Liver (tissue), 9 donors: ENCODE measurements around the gene HHAT. TPM values are rescaled to one million over a fixed set of nuclear protein-coding genes. Genes with fewer than 3 reads are reported as not detected.

Source experiments
- DNase-seq: peaks from one replicate; pipeline ENCODE4 v3.0.0-alpha.2; 2017; ENCODE audit warnings: low spot score
- H3K27ac ChIP-seq, 2 donors: one replicate each; pipeline ENCODE4 v1.7.0; 2013; ENCODE audit warnings: inconsistent platforms in 2 of 2, low read length in 2 of 2, control low read depth in 1 of 2, low read depth in 1 of 2, mild to moderate bottlenecking in 1 of 2
- H3K27me3 ChIP-seq, 4 donors: one replicate each; pipeline versions ENCODE4 v1.6.1 to v1.7.0; 2013; ENCODE audit warnings: low read length in 3 of 4, inconsistent platforms in 1 of 4, mild to moderate bottlenecking in 1 of 4, moderate library complexity in 1 of 4; ENCODE audit not compliant: control insufficient read depth in 4 of 4, insufficient read depth in 4 of 4
- H3K36me3 ChIP-seq, 4 donors: one replicate each; pipeline versions ENCODE4 v1.6.1 to v1.7.0; 2013; ENCODE audit warnings: low read length in 3 of 4, mild to moderate bottlenecking in 3 of 4, low read depth in 1 of 4, moderate library complexity in 1 of 4; ENCODE audit not compliant: control insufficient read depth in 4 of 4, insufficient read depth in 3 of 4
- H3K4me1 ChIP-seq, 4 donors: one replicate each; pipeline versions ENCODE4 v1.6.1 to v1.7.0; 2013; ENCODE audit warnings: low read length in 3 of 4, mild to moderate bottlenecking in 3 of 4, moderate library complexity in 1 of 4; ENCODE audit not compliant: control insufficient read depth in 4 of 4, insufficient read depth in 4 of 4
- H3K4me3 ChIP-seq, 3 donors: one replicate each; pipeline versions ENCODE4 v1.6.1 to v1.7.0; 2013; ENCODE audit warnings: low read length in 3 of 3, control low read depth in 1 of 3, low read depth in 1 of 3, mild to moderate bottlenecking in 1 of 3
- H3K9ac ChIP-seq, 2 donors: one replicate each; pipeline ENCODE4 v1.7.0; 2013; ENCODE audit warnings: low read length in 2 of 2, mild to moderate bottlenecking in 2 of 2, moderate library complexity in 2 of 2, control low read depth in 1 of 2, low read depth in 1 of 2
- H3K9me3 ChIP-seq, 4 donors: one replicate each; pipeline versions ENCODE4 v1.6.1 to v1.7.0; 2013; ENCODE audit warnings: low read length in 3 of 4; ENCODE audit not compliant: control insufficient read depth in 4 of 4
- EGR1 ChIP-seq, 2 donors: IDR thresholded peaks; 2 replicates each; pipeline ENCODE4 v1.6.1; 2016 to 2018; ENCODE audit warnings: antibody characterized with exemption in 2 of 2, low read depth in 2 of 2
- FOXA1 ChIP-seq: IDR thresholded peaks from 2 replicates; pipeline ENCODE4 v1.6.1; 2016; ENCODE audit warnings: antibody characterized with exemption
- FOXA2 ChIP-seq: IDR thresholded peaks from 2 replicates; pipeline ENCODE4 v1.6.1; 2016; ENCODE audit warnings: antibody characterized with exemption
- GABPA ChIP-seq, 2 donors: IDR thresholded peaks in 1 of 2; conservative IDR thresholded peaks in 1 of 2; 2 replicates each; pipeline ENCODE4 v1.6.1; 2016; ENCODE audit warnings: antibody characterized with exemption in 2 of 2, mild to moderate bottlenecking in 1 of 2, moderate library complexity in 1 of 2
- HNF4A ChIP-seq, 2 donors: conservative IDR thresholded peaks; 2 replicates each; pipeline ENCODE4 v1.6.1; 2016; ENCODE audit warnings: antibody characterized with exemption in 2 of 2, mild to moderate bottlenecking in 2 of 2
- HNF4G ChIP-seq: IDR thresholded peaks from 2 replicates; pipeline ENCODE4 v1.6.1; 2016; ENCODE audit warnings: antibody characterized with exemption
- JUND ChIP-seq, 2 donors: IDR thresholded peaks; 2 replicates each; pipeline ENCODE4 v1.6.1; 2016; ENCODE audit warnings: antibody characterized with exemption in 2 of 2
- NR2F2 ChIP-seq: IDR thresholded peaks from 2 replicates; pipeline ENCODE4 v1.6.1; 2016; ENCODE audit warnings: antibody characterized with exemption
- RAD21 ChIP-seq, 2 donors: IDR thresholded peaks; 2 replicates each; pipeline ENCODE4 v1.6.1; 2016; ENCODE audit warnings: antibody characterized with exemption in 2 of 2, mild to moderate bottlenecking in 2 of 2
- RXRA ChIP-seq, 2 donors: IDR thresholded peaks; 2 replicates each; pipeline ENCODE4 v1.6.1; 2017 to 2018; ENCODE audit warnings: antibody characterized with exemption in 2 of 2, mild to moderate bottlenecking in 1 of 2
- SP1 ChIP-seq: IDR thresholded peaks from 2 replicates; pipeline ENCODE4 v1.6.1; 2018; ENCODE audit warnings: antibody characterized with exemption, mild to moderate bottlenecking
- TAF1 ChIP-seq: conservative IDR thresholded peaks from 2 replicates; pipeline ENCODE4 v1.6.1; 2016; ENCODE audit warnings: antibody characterized with exemption, mild to moderate bottlenecking
- YY1 ChIP-seq: IDR thresholded peaks from 2 replicates; pipeline ENCODE4 v1.6.1; 2016; ENCODE audit warnings: antibody characterized with exemption, mild to moderate bottlenecking
- WGBS: extraction: QIAGEN DNeasy Blood & Tissue Kit; methylation state at CpG from one replicate; pipeline ENCODE4 v1.1.7; 2013; 5-methylcytosine and 5-hydroxymethylcytosine counted together
- polyA plus RNA-seq, 2 donors: library from polyadenylated mRNA; stranded (reverse) in 1 of 2; unstranded in 1 of 2; fragments of 200-250 nt in 1 of 2; fragments of >200 nt in 1 of 2; fragmentation: Nextera tagmentation in 1 of 2; extraction: Ambion mirVana in 1 of 2; gene quantifications; one replicate each; pipeline versions ENCODE4 v1.2.1 to v1.2.3, GENCODE V29; 2013 to 2015
- total RNA-seq, 2 donors: library from RNA; depleted of rRNA; stranded (reverse); fragments of >200 nt; gene quantifications; one replicate each; pipeline ENCODE4 v1.2.3, GENCODE V29; 2014
- TF ChIP-seq, protein P1 (sequence below): IDR thresholded peaks from 2 replicates; pipeline ENCODE4 v1.6.1; 2016; ENCODE audit warnings: antibody characterized with exemption
- TF ChIP-seq, protein P2 (sequence below): fragments of 150-350 bp; IDR thresholded peaks from 2 replicates; pipeline ENCODE4 v1.5.1; 2017; ENCODE audit warnings: improper control_type of control experiment, low read depth, low read length; ENCODE audit not compliant: missing input control
- TF ChIP-seq, protein P3 (sequence below): IDR thresholded peaks from 2 replicates; pipeline ENCODE4 v1.6.1; 2016; ENCODE audit warnings: antibody characterized with exemption
- TF ChIP-seq, protein P4 (sequence below): IDR thresholded peaks from 2 replicates; pipeline ENCODE4 v1.6.1; 2016; ENCODE audit warnings: antibody characterized with exemption
- TF ChIP-seq, protein P5 (sequence below): IDR thresholded peaks from 2 replicates; pipeline ENCODE4 v1.6.1; 2016; ENCODE audit warnings: antibody characterized with exemption, mild to moderate bottlenecking
- donor health status: healthy.
- donor health status: healthy.
- donor health status: healthy.
- donor health status: healthy.
- donor health status: healthy.

The HHAT gene
- total and polyA plus RNA-seq, 4 donors = 1.3 to 2.2 (median 1.6) TPM

DNA sequence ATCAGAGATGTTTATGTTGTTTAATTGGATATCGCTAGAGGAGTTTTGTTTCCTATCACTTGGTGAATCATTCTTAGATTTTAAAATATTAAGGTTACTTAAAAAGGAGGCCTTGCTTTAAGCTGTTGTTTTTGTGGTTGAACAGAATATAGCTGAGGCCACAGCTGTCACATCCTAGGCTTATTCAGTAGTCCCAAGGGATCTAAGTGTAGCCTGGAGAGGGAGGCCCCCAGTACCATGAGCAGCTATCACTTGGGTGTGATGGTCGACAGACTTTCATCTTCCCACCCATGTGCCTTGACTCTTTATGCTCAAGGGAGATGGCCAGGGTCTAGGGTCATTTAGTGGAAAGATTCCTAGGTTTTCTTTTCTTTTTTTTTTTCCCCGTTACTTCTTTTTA is 278.7 kb downstream of the HHAT start:
- H3K9me3 ChIP-seq = no peaks in the 10 kb centered on the region
- no peak overlapping the region for H3K27ac ChIP-seq
- no peaks in the 10 kb centered on the region for H3K4me1 ChIP-seq
- no peak for DNase-seq
- no peaks in the 10 kb centered on the region for H3K27me3 ChIP-seq
- H3K9ac ChIP-seq = no peak overlapping the region
- no peaks in the 10 kb centered on the region for H3K36me3 ChIP-seq
- TF ChIP-seq, protein P1, sequence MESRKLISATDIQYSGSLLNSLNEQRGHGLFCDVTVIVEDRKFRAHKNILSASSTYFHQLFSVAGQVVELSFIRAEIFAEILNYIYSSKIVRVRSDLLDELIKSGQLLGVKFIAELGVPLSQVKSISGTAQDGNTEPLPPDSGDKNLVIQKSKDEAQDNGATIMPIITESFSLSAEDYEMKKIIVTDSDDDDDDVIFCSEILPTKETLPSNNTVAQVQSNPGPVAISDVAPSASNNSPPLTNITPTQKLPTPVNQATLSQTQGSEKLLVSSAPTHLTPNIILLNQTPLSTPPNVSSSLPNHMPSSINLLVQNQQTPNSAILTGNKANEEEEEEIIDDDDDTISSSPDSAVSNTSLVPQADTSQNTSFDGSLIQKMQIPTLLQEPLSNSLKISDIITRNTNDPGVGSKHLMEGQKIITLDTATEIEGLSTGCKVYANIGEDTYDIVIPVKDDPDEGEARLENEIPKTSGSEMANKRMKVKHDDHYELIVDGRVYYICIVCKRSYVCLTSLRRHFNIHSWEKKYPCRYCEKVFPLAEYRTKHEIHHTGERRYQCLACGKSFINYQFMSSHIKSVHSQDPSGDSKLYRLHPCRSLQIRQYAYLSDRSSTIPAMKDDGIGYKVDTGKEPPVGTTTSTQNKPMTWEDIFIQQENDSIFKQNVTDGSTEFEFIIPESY = no peak
- no peak for TF ChIP-seq HNF4G
- no peak for TF ChIP-seq FOXA1
- no peak for TF ChIP-seq NR2F2
- TF ChIP-seq SP1 = no peak
- no peak for TF ChIP-seq HNF4A (conservative IDR thresholded peaks at IDR 0.05)
- TF ChIP-seq, protein P2, sequence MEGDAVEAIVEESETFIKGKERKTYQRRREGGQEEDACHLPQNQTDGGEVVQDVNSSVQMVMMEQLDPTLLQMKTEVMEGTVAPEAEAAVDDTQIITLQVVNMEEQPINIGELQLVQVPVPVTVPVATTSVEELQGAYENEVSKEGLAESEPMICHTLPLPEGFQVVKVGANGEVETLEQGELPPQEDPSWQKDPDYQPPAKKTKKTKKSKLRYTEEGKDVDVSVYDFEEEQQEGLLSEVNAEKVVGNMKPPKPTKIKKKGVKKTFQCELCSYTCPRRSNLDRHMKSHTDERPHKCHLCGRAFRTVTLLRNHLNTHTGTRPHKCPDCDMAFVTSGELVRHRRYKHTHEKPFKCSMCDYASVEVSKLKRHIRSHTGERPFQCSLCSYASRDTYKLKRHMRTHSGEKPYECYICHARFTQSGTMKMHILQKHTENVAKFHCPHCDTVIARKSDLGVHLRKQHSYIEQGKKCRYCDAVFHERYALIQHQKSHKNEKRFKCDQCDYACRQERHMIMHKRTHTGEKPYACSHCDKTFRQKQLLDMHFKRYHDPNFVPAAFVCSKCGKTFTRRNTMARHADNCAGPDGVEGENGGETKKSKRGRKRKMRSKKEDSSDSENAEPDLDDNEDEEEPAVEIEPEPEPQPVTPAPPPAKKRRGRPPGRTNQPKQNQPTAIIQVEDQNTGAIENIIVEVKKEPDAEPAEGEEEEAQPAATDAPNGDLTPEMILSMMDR = no peak
- TF ChIP-seq RXRA (IDR thresholded peaks at IDR 0.05) = no peak
- TF ChIP-seq, protein P3, sequence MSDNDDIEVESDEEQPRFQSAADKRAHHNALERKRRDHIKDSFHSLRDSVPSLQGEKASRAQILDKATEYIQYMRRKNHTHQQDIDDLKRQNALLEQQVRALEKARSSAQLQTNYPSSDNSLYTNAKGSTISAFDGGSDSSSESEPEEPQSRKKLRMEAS = no peak
- no peak for TF ChIP-seq RAD21 (IDR thresholded peaks at IDR 0.05)
- TF ChIP-seq YY1 = no peak
- TF ChIP-seq FOXA2 = no peak
- no peak for TF ChIP-seq TAF1
- TF ChIP-seq GABPA (IDR thresholded peaks at IDR 0.05 in 1 of 2, conservative IDR thresholded peaks at IDR 0.05 in 1 of 2) = no peak
- no peak for TF ChIP-seq EGR1 (IDR thresholded peaks at IDR 0.05; ENCODE audit: low read depth in 2 of 2)
- TF ChIP-seq, protein P4, sequence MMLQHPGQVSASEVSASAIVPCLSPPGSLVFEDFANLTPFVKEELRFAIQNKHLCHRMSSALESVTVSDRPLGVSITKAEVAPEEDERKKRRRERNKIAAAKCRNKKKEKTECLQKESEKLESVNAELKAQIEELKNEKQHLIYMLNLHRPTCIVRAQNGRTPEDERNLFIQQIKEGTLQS = no peak
- TF ChIP-seq JUND (IDR thresholded peaks at IDR 0.05) = no peak
- TF ChIP-seq, protein P5, sequence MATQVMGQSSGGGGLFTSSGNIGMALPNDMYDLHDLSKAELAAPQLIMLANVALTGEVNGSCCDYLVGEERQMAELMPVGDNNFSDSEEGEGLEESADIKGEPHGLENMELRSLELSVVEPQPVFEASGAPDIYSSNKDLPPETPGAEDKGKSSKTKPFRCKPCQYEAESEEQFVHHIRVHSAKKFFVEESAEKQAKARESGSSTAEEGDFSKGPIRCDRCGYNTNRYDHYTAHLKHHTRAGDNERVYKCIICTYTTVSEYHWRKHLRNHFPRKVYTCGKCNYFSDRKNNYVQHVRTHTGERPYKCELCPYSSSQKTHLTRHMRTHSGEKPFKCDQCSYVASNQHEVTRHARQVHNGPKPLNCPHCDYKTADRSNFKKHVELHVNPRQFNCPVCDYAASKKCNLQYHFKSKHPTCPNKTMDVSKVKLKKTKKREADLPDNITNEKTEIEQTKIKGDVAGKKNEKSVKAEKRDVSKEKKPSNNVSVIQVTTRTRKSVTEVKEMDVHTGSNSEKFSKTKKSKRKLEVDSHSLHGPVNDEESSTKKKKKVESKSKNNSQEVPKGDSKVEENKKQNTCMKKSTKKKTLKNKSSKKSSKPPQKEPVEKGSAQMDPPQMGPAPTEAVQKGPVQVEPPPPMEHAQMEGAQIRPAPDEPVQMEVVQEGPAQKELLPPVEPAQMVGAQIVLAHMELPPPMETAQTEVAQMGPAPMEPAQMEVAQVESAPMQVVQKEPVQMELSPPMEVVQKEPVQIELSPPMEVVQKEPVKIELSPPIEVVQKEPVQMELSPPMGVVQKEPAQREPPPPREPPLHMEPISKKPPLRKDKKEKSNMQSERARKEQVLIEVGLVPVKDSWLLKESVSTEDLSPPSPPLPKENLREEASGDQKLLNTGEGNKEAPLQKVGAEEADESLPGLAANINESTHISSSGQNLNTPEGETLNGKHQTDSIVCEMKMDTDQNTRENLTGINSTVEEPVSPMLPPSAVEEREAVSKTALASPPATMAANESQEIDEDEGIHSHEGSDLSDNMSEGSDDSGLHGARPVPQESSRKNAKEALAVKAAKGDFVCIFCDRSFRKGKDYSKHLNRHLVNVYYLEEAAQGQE = no peak
- WGBS = 83% methylated on average over 3 of the region's 3 CpGs
- no peak overlapping the region for H3K4me3 ChIP-seq
